GM10266 (cell line): Measurements from ENCODE around the gene MAP2K7.

ENCODE experiments used
- DNase-seq: peaks from one replicate; pipeline ENCODE4 v3.0.0; 2012; ENCODE audit errors: extremely low spot score
- TF ChIP-seq, protein P1 (sequence below): IDR thresholded peaks from 2 replicates; pipeline ENCODE4 v1.5.1; 2012; ENCODE audit warnings: mild to moderate bottlenecking, low read depth; ENCODE audit not compliant: control insufficient read depth, insufficient read depth; ENCODE audit errors: missing control alignments

Gene MAP2K7

DNA sequence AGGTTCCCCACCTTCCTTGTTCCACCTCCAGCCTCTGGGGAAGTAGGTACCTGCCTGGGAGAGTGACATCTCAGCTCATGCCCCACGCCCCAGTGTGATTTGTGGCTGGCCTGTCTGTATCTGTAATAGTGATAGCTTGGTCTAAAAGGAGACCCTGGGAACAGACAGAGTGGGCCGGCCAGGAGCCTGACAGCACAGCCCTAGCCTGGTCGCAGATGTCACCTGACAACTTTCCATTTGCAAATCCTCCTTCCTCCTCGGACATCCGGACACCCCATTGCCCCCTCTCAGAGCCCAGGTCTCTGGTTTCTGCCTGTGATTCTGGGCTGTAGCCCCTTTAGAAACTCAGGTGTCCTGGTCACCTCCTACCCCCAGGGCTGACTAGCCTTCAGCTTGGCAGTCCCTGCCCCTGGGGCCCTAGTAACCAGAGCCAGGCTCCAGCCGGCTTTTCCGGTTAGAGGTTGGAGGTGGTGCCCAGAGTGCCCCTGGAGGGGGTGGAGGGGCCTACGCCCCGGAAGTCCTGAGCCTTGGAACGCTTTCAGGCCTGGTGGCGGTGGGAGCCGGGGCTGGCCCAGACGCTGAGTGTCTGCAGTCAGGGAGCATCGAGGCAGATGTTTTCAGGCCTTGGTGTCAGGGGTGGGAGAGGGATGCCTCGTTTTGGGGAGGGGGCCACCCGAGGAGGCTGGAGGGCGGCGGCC is 8.9 kb upstream of the MAP2K7 start:
- TF ChIP-seq, protein P1, sequence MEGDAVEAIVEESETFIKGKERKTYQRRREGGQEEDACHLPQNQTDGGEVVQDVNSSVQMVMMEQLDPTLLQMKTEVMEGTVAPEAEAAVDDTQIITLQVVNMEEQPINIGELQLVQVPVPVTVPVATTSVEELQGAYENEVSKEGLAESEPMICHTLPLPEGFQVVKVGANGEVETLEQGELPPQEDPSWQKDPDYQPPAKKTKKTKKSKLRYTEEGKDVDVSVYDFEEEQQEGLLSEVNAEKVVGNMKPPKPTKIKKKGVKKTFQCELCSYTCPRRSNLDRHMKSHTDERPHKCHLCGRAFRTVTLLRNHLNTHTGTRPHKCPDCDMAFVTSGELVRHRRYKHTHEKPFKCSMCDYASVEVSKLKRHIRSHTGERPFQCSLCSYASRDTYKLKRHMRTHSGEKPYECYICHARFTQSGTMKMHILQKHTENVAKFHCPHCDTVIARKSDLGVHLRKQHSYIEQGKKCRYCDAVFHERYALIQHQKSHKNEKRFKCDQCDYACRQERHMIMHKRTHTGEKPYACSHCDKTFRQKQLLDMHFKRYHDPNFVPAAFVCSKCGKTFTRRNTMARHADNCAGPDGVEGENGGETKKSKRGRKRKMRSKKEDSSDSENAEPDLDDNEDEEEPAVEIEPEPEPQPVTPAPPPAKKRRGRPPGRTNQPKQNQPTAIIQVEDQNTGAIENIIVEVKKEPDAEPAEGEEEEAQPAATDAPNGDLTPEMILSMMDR, result no peak
- no peak for DNase-seq

DNA sequence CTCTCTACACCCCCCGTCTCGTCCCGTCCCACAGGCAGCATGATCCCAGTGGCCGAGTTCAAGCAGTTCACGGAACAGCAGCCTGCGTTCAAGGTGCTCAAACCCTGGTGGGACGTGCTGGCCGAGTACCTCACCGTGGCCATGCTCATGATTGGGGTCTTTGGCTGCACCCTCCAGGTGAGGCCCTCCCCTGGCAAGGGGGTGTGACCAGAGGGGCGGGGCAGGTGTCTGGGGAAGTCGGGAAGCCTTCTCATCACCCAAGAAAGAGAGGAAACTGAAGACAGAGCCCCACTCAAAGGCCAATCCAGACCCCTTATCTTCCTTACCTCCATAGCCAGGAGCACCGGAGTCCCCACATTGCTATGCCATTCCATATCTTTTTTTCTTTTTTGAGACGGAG is 8.1 kb upstream of the MAP2K7 start:
- no peak for DNase-seq
- TF ChIP-seq, protein P1, result no peak

DNA sequence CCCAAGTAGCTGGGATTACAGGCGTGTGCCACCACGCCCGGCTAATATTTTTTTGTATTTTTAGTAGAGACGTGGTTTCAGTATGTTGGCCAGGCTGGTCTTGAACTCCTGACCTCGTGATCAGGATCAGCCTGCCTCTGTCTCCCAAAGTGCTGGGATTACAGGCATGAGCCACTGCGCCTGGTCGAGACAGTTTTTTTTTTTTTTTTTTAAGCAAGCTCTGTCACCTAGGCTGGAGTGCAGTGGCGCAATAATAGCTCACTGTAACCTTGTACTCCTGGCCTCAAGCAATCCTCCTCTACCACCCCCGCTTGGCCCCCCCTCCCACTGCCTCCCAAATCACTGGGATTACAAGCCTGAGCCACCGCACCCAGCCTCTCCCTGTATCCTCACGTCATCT is 6.4 kb upstream of the MAP2K7 start:
- TF ChIP-seq, protein P1, result no peak

GRCh38 chr19:7898967-7899366 is 4.7 kb upstream of the MAP2K7 start:
- DNase-seq, result no peak
- TF ChIP-seq, protein P1, result no peak

More for the DNA sequence above, 6.4 kb upstream of the MAP2K7 start:
- DNase-seq, result no peak

GRCh38 chr19:7899751-7900378 is 3.8 kb upstream of the MAP2K7 start:
- TF ChIP-seq, protein P1, result no peak
- DNase-seq, result no peak

DNA sequence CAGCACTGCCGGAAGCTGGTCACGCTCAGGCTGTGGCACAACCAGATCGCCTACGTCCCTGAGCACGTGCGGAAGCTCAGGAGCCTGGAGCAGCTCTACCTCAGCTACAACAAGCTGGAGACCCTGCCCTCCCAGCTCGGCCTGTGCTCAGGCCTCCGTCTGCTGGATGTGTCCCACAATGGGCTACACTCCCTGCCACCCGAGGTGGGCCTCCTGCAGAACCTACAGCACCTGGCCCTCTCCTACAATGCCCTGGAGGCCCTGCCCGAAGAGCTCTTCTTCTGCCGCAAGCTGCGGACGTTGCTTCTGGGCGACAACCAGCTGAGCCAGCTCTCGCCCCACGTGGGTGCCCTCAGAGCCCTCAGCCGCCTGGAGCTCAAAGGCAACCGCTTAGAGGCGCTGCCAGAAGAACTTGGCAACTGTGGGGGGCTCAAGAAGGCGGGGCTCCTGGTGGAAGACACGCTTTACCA is 3.2 kb upstream of the MAP2K7 start:
- TF ChIP-seq, protein P1, result no peak

GRCh38 chr19:7900931-7901330 is 2.7 kb upstream of the MAP2K7 start:
- no peak for DNase-seq
- TF ChIP-seq, protein P1, result no peak

More for the DNA sequence above, 3.2 kb upstream of the MAP2K7 start:
- DNase-seq, result no peak
